GM10248 (cell line): ENCODE results near the gene RIOK3.

Source experiments
- CTCF ChIA-PET: fragments of 300-600 bp; sonication (Branson Sonifier 250); formaldehyde crosslinking; extraction: SDS; loops from one replicate; lab custom pipeline; 2021; ENCODE audit warnings: antibody characterized with exemption; lab: Yijun Ruan, JAX
- POLR2A ChIA-PET: fragments of 350-650 bp; sonication (Branson Sonifier 250); formaldehyde crosslinking; extraction: SDS; loops from one replicate; lab custom pipeline; 2020; ENCODE audit warnings: antibody characterized with exemption; lab: Yijun Ruan, JAX
- DNase-seq: peaks from one replicate; pipeline ENCODE4 v3.0.0; 2012; ENCODE audit errors: extremely low spot score
- TF ChIP-seq, protein P1 (sequence below): IDR thresholded peaks from 2 replicates; pipeline ENCODE4 v1.5.1; 2012; ENCODE audit warnings: mild to moderate bottlenecking, low read depth; ENCODE audit errors: extremely low read depth, missing control alignments, control extremely low read depth

Gene RIOK3

DNA sequence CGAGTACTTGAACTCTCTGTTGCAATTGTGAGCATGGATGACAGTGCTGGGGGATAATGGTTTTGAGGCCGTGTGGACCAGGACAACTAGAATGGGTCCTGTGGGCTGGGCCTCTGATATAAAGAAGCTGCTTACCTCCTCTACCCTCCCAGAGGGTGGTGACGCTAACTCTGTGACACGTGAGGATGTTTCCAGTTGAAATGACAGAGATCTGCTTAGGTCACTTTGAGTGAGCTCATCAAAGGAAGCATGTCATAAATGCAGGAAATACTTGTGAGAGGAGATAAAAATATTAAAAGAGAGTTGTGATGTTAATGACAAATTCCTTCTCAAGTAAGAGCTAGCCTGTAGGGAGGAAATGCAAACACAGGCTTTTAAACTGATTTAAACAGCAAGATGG is 66.6 kb downstream of the RIOK3 start:
- no peak for DNase-seq
- ChIA-PET POLR2A (no interaction called here), CTCF (interaction anchor here (1.0 to 2.2 kb wide), 2 partner anchors 10 to 20 kb away, joined by 4 to 9 read pairs; no protein-coding TSS in a partner anchor)
- TF ChIP-seq, protein P1, sequence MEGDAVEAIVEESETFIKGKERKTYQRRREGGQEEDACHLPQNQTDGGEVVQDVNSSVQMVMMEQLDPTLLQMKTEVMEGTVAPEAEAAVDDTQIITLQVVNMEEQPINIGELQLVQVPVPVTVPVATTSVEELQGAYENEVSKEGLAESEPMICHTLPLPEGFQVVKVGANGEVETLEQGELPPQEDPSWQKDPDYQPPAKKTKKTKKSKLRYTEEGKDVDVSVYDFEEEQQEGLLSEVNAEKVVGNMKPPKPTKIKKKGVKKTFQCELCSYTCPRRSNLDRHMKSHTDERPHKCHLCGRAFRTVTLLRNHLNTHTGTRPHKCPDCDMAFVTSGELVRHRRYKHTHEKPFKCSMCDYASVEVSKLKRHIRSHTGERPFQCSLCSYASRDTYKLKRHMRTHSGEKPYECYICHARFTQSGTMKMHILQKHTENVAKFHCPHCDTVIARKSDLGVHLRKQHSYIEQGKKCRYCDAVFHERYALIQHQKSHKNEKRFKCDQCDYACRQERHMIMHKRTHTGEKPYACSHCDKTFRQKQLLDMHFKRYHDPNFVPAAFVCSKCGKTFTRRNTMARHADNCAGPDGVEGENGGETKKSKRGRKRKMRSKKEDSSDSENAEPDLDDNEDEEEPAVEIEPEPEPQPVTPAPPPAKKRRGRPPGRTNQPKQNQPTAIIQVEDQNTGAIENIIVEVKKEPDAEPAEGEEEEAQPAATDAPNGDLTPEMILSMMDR: no peak

DNA sequence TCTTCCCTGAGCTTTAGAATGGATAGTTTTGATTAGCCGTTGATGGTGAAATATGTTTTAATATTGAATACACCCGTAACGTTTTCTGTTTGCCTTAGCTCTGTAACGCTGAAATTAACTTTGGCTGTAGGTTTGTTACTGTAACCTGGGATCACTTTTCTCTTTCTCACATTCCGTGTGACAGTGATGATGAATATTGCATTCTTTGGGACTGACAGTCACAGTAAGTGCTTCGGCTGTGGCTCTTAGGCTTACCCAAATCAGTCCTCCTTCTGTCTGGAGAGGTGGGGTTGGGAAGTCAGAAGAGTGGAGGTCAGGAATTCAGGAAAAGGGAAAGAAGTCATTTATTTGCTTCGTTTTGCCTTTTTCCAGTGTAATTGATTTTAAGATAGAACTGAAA is 68.2 kb downstream of the RIOK3 start:
- TF ChIP-seq, protein P1: no peak
- CTCF ChIA-PET: interaction anchor here (1.7 to 2.7 kb wide), 3 partner anchors 13 to 65 kb away, joined by 5 to 7 read pairs (median 6); no protein-coding TSS in a partner anchor
- DNase-seq: no peak
- POLR2A ChIA-PET: no interaction called here

DNA sequence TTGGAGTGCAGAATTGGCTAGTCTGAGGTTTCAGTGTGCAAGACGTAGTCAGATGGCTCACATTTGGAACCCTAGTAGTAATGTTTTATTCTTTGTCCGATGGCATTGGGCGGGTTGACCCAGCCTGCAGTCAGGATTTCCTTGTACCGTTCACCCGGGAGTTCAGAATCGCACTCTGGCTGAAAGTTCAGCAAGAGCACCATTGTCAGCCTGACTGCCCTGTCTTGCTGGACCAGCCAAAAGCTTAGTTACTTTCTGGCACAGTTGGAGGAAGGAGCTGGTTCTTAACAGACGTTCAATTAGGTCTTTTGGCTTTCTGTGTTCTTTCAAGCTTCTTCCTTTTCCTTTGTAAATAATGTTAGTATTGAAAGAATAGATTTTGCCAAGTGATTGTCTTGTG is 68.8 kb downstream of the RIOK3 start:
- POLR2A ChIA-PET: no interaction called here
- DNase-seq: no peak
- TF ChIP-seq, protein P1: no peak
- CTCF ChIA-PET: interaction anchor here (0.7 to 2.7 kb wide), 9 partner anchors 10 to 181 kb away, joined by 3 to 10 read pairs (median 6); no protein-coding TSS in a partner anchor

DNA sequence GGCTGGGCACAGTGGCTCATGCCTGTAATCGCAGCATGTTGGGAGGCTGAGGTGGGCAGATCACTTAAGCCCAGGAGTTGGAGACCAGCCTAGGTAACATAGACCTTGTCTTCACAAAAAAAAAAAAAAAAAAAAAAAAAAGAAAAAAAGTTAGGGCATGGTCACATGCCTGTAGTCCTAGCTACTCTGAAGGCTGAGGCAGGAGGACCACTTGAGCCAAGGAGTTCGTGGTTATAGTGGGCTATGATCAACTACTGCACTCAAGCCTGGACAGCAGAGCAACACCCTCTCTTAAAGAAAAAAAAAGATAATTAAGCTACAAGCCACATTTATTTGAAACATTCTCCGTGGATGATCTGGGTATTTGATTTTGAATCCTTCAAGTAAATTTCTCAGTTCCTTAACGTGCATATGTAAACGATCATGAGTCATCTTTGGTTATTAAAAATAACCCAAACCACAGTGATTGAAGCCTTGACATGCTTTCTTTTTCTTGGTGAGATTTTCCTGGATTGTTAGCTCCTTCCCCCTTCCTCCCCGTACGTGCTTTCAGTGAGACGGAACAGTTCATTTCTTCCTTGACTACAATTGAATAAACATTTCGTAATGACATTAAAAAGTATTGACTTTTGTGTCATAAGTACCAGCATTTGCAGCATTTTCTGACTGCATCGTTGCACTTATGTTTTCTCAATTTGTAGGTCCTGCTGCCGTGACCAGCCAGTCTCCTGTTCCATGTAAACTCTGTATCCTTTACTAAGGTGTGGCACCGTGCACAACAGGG is 70.5 kb downstream of the RIOK3 start:
- ChIA-PET CTCF (interaction anchor here (0.9 to 7.5 kb wide), 9 partner anchors 8 to 179 kb away, joined by 3 to 36 read pairs (median 6); no protein-coding TSS in a partner anchor), POLR2A (interaction anchor here (0.6 to 1.2 kb wide), 2 partner anchors 19 to 83 kb away, joined by 3 to 9 read pairs; no protein-coding TSS in a partner anchor)
- DNase-seq: peak; percentile 49
- TF ChIP-seq, protein P1: no peak

DNA sequence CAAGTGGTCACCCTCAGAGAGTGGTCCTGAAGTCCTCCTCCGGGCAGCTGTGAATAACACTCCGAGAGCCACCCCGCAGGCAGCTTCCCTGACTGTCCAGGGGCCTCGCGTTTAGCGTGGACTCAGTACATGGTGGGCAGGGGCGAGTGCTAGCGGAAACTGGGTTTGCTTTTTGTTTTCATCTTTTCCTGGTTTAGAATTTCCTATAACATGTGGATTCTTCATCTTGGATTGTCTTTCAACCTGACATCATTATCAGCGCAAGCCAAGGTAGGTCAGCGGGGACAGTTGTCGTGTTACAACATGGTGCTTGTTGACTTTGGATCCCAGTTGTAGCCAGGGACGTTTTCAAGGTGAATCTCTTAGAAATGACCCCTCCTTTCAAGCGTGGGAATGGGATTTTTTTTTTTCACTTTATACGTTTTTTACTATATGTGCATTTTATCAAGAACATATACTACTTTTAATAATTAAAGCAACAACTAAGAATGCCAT is 71.2 kb downstream of the RIOK3 start:
- CTCF ChIA-PET: interaction anchor here (1.2 to 7.5 kb wide), 4 partner anchors 9 to 25 kb away, joined by 3 to 36 read pairs (median 8); no protein-coding TSS in a partner anchor
- TF ChIP-seq, protein P1: no peak
- no peak for DNase-seq
- POLR2A ChIA-PET: no interaction called here

DNA sequence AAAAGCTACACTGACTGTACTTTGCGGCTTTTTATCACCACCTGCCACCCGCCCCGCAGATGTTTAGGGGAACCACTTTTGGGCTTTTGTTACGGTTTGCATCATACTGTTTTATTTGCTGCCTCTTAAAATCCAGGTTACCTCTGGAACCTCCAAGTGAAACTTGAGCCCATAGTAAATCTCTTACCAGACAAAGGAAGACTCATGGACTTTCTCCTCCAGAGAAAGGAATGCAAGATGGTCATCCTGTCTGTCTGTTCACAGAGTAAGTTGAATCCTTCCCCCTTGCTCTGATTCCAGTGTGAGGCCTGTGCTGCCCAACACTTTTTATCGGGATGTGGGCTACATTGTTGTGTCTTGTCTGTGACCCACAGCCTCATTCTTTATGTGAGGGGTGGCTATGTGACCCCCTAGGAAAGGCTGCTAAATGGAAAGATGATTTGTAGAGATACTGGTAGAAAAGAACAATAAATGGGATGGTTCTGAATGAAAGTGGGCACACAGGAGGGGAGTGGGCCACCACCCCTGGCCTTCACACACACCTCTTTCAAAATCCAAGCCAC is 73.5 kb downstream of the RIOK3 start:
- no peak for DNase-seq
- POLR2A ChIA-PET: no interaction called here
- CTCF ChIA-PET: interaction anchor here (1.2 to 7.5 kb wide), 2 partner anchors 11 to 14 kb away, joined by 3 to 36 read pairs; no protein-coding TSS in a partner anchor
- TF ChIP-seq, protein P1: no peak
